ENCODE measurements around the gene PLCD3.

GRCh38 chr17:45138911-45139532 lies 6.7 kb upstream of the PLCD3 start:
- TF ChIP-seq CTCF (IDR thresholded peaks at IDR 0.05) (no peak), POLR2A (IDR thresholded peaks at IDR 0.05) (no peak), EP300 (IDR thresholded peaks at IDR 0.05) (no peak)

Measured in gastroesophageal sphincter (tissue), 3 donors.